ENCODE data around the gene KLHL1.

KLHL1 gene

GRCh38 chr13:69681722-69682121 is 426.5 kb downstream of the KLHL1 start:
- no peak for DNase-seq (ENCODE audit: low read depth in 2 of 2)

GRCh38 chr13:69677343-69677742 is 430.9 kb downstream of the KLHL1 start:
- DNase-seq (ENCODE audit: low read depth in 2 of 2), result no peak

- DNase-seq (ENCODE audit: low read depth in 2 of 2), result no peak
Observed at GRCh38 chr13:69676286-69676685, 432.0 kb downstream of the KLHL1 start.

GRCh38 chr13:69660155-69660554 is 448.1 kb downstream of the KLHL1 start:
- no peak for DNase-seq (ENCODE audit: low read depth in 2 of 2)

- DNase-seq (ENCODE audit: low read depth in 2 of 2), result no peak
Observed at GRCh38 chr13:69657676-69658075, 450.6 kb downstream of the KLHL1 start.

- DNase-seq (ENCODE audit: low read depth in 2 of 2), result no peak
Observed at GRCh38 chr13:69654392-69654791, 453.9 kb downstream of the KLHL1 start.

All from stimulated activated CD4-positive, alpha-beta T cell treated with anti-CD3 and anti-CD28 coated beads, Interleukin-4, amount 100 ng/mL, for 48 hours (primary cell).